GM12878 (cell line): ENCODE data around the gene CCSER1. TPM values are rescaled to one million over a fixed set of nuclear protein-coding genes. Genes with fewer than 3 reads are reported as not detected.

Experiments
- ATAC-seq: fragments of 200-7000 bp; cut with Tn5 transposase; 3 replicates; pipeline ENCODE4 v1.9.1; 2020; ENCODE audit warnings: mild to moderate bottlenecking, moderate library complexity
- BruUV-seq: library from RNA; stranded (reverse); fragments of 400-500 nt; replicated peaks from 2 replicates; lab custom pipeline; 2021; lab: Mats Ljungman, UMichigan
- CTCF ChIA-PET: fragments of 300-600 bp; sonication (Branson Sonifier 250); formaldehyde crosslinking; extraction: SDS; loops from one replicate; lab custom pipeline; 2021; ENCODE audit warnings: inconsistent platforms; lab: Yijun Ruan, JAX
- POLR2A ChIA-PET: fragments of 350-600 bp; formaldehyde crosslinking; extraction: SDS; loops from one replicate; lab custom pipeline; 2021; ENCODE audit warnings: inconsistent platforms; lab: Charles Lee
- RAD21 ChIA-PET: fragments of 300-600 bp; sonication (Branson Sonifier 250); formaldehyde crosslinking; loops from one replicate; lab custom pipeline; 2023; ENCODE audit warnings: antibody characterized with exemption; ENCODE audit not compliant: unreplicated experiment; lab: Charles Lee
- SMC1A ChIA-PET: fragments of 300-600 bp; sonication (Branson Sonifier 250); formaldehyde crosslinking; loops from one replicate; lab custom pipeline; 2023; ENCODE audit not compliant: unreplicated experiment, uncharacterized antibody; lab: Charles Lee
- DNase-seq: peaks from one replicate; pipeline ENCODE4 v3.0.0-alpha.2; 2011; ENCODE audit warnings: low read depth, low spot score
- FAIRE-seq: peaks from 3 replicates; lab custom pipeline; 2011; peaks lifted over from hg19 to GRCh38; lab: Jason Lieb, UNC
- H2AFZ ChIP-seq: 2 replicates; pipeline ENCODE4 v1.6.0; 2011; ENCODE audit warnings: low read depth, low read length, control low read depth; ENCODE audit not compliant: control insufficient read depth
- H3K27ac ChIP-seq: 2 replicates; pipeline ENCODE4 v1.5.1; 2011; ENCODE audit warnings: control low read depth; ENCODE audit not compliant: control insufficient read depth, insufficient read depth
- H3K27me3 ChIP-seq, 2 experiments: replicated peaks in 1 of 2; 2 replicates each; pipeline versions ENCODE4 v1.6.0 to v1.6.1; 2011; ENCODE audit warnings: low read length in 1 of 2; ENCODE audit not compliant: control insufficient read depth in 2 of 2, insufficient read depth in 2 of 2
- H3K36me3 ChIP-seq, 2 experiments: 2 replicates each; pipeline ENCODE4 v1.5.1; 2011; ENCODE audit warnings: low read length in 1 of 2; ENCODE audit not compliant: control insufficient read depth in 2 of 2, insufficient read depth in 2 of 2
- H3K4me1 ChIP-seq: 2 replicates; pipeline ENCODE4 v1.6.1; 2011; ENCODE audit warnings: mild to moderate bottlenecking, low read length, moderate library complexity, mixed read lengths; ENCODE audit not compliant: control insufficient read depth, insufficient read depth
- H3K4me2 ChIP-seq: 2 replicates; pipeline ENCODE4 v1.6.0; 2011; ENCODE audit warnings: control low read depth; ENCODE audit not compliant: control insufficient read depth, insufficient read depth
- H3K4me3 ChIP-seq: fragments of 200-600 bp; sonication (generic); 2 replicates; pipeline ENCODE4 v1.5.1; 2016
- H3K79me2 ChIP-seq: 2 replicates; pipeline ENCODE4 v1.6.0; 2011; ENCODE audit warnings: low read length; ENCODE audit not compliant: control insufficient read depth, insufficient read depth
- H3K9ac ChIP-seq: 2 replicates; pipeline ENCODE4 v1.8.0; 2011; ENCODE audit warnings: low read length, control low read depth, mixed read lengths; ENCODE audit not compliant: control insufficient read depth, insufficient read depth
- H3K9me3 ChIP-seq: replicated peaks from 3 replicates; pipeline ENCODE4 v1.5.1; 2011; ENCODE audit warnings: mild to moderate bottlenecking, low read length; ENCODE audit not compliant: control insufficient read depth, insufficient read depth
- H4K20me1 ChIP-seq: 2 replicates; pipeline ENCODE4 v1.6.0; 2011; ENCODE audit not compliant: control insufficient read depth, insufficient read depth
- ATF3 ChIP-seq: IDR thresholded peaks from 2 replicates; pipeline ENCODE4 v1.6.1; 2011; ENCODE audit warnings: low read depth, mild to moderate bottlenecking, low read length, moderate library complexity, borderline replicate concordance; ENCODE audit errors: extremely low read depth
- EP300 ChIP-seq, 2 experiments: fragments of 150-350 bp in 1 of 2; IDR thresholded peaks; 2 replicates each; pipeline ENCODE4 v1.6.1; 2011 to 2012; ENCODE audit warnings: low read depth in 2 of 2, low read length in 2 of 2, borderline replicate concordance in 1 of 2, improper control_type of control experiment in 1 of 2, inconsistent platforms in 1 of 2; ENCODE audit not compliant: control insufficient read depth in 1 of 2
- MYB ChIP-seq: fragments of 150-350 bp; IDR thresholded peaks from 2 replicates; pipeline ENCODE4 v1.6.1; 2014; ENCODE audit warnings: mild to moderate bottlenecking, low read depth, low read length, borderline replicate concordance
- NBN ChIP-seq: fragments of 450-650 bp; IDR thresholded peaks from 2 replicates; pipeline ENCODE4 v1.6.1; 2016
- NR2C2 ChIP-seq: IDR thresholded peaks from 2 replicates; pipeline ENCODE4 v1.6.1; 2011; ENCODE audit warnings: borderline replicate concordance, low read depth; ENCODE audit not compliant: control insufficient read depth, insufficient read length
- SMAD5 ChIP-seq: IDR thresholded peaks from 2 replicates; pipeline ENCODE4 v1.6.1; 2016; ENCODE audit warnings: antibody characterized with exemption, low read depth
- SMARCA5 ChIP-seq: fragments of 450-650 bp; IDR thresholded peaks from 2 replicates; pipeline ENCODE4 v1.6.1; 2017; ENCODE audit warnings: mild to moderate bottlenecking
- TCF12 ChIP-seq: IDR thresholded peaks from 2 replicates; pipeline ENCODE4 v1.6.1; 2011; ENCODE audit warnings: low read depth, mild to moderate bottlenecking, low read length
- WGBS: methylation state at CpG from one replicate; pipeline ENCODE4 v1.1.6; 2016; ENCODE audit warnings: low lambda C conversion rate; ENCODE audit not compliant: insufficient replicate concordance, insufficient coverage; ENCODE audit errors: missing lambda C conversion rate; 5-methylcytosine and 5-hydroxymethylcytosine counted together
- in situ Hi-C: fragments of 300-500 bp; cut with MboI; formaldehyde crosslinking; loops from 9 replicates; pipeline ENCODE4 v1.14.3; 2018; ENCODE audit warnings: mixed read lengths
- intact Hi-C: fragments of 100-400 bp; cut with micrococcal nuclease; formaldehyde crosslinking; loops from one replicate; pipeline ENCODE4 v1.14.2; 2022; ENCODE audit not compliant: unreplicated experiment
- polyA plus RNA-seq, 11 experiments: library from polyadenylated mRNA; depleted of rRNA in 4 of 11; unstranded in 6 of 11; stranded (reverse) in 5 of 11; fragments of >200 nt; fragmentation: Nextera tagmentation in 4 of 11; fragmentation: Illumina TruSeq in 1 of 11; extraction: Ambion mirVana in 4 of 11; extraction: Trizol in 1 of 11; gene quantifications; 1 replicate in 1 of 11; 2 replicates in 10 of 11; pipeline versions ENCODE4 v1.2.1 to v1.2.3, GENCODE V29; 2011 to 2016; ENCODE audit warnings: inconsistent platforms in 2 of 11, missing spikeins in 2 of 11, low read depth in 1 of 11
- total RNA-seq, 4 experiments: library from RNA; depleted of rRNA in 3 of 4; stranded (reverse); fragments of >200 nt in 3 of 4; fragmentation: Illumina TruSeq in 1 of 4; extraction: Trizol in 1 of 4; gene quantifications; 2 replicates each; pipeline versions ENCODE4 v1.2.1 to v1.2.3, GENCODE V29; 2013 to 2021
- TF ChIP-seq, protein P1 (sequence below): fragments of 450-650 bp; formaldehyde crosslinking; IDR thresholded peaks from 2 replicates; pipeline ENCODE4 v1.5.0; 2022; ENCODE audit warnings: mild to moderate bottlenecking, missing genetic modification characterization

Gene CCSER1
- total and polyA plus RNA-seq, 10 of the 15 experiments (the other 5 are each of a cell fraction or from before 2014, with no cell fraction given), result 0.22 to 2.7 (median 1.0) TPM

- no peak overlapping the region for H3K27ac ChIP-seq
- no peak for TF ChIP-seq MYB
- TF ChIP-seq, protein P1, sequence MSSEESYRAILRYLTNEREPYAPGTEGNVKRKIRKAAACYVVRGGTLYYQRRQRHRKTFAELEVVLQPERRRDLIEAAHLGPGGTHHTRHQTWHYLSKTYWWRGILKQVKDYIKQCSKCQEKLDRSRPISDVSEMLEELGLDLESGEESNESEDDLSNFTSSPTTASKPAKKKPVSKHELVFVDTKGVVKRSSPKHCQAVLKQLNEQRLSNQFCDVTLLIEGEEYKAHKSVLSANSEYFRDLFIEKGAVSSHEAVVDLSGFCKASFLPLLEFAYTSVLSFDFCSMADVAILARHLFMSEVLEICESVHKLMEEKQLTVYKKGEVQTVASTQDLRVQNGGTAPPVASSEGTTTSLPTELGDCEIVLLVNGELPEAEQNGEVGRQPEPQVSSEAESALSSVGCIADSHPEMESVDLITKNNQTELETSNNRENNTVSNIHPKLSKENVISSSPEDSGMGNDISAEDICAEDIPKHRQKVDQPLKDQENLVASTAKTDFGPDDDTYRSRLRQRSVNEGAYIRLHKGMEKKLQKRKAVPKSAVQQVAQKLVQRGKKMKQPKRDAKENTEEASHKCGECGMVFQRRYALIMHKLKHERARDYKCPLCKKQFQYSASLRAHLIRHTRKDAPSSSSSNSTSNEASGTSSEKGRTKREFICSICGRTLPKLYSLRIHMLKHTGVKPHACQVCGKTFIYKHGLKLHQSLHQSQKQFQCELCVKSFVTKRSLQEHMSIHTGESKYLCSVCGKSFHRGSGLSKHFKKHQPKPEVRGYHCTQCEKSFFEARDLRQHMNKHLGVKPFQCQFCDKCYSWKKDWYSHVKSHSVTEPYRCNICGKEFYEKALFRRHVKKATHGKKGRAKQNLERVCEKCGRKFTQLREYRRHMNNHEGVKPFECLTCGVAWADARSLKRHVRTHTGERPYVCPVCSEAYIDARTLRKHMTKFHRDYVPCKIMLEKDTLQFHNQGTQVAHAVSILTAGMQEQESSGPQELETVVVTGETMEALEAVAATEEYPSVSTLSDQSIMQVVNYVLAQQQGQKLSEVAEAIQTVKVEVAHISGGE, result no peak
- TF ChIP-seq NR2C2, result no peak
- no peak for TF ChIP-seq SMARCA5
- no peak for TF ChIP-seq NBN
- no peak for TF ChIP-seq TCF12
- no peak for TF ChIP-seq EP300 (IDR thresholded peaks at IDR 0.05; ENCODE audit: borderline replicate concordance in 1 of 2, control insufficient read depth in 1 of 2, low read depth in 2 of 2, low read length in 2 of 2)
- TF ChIP-seq SMAD5, result no peak
- TF ChIP-seq ATF3, result no peak
- TF ChIP-seq, all 136 proteins: peak for 0
- H3K4me3 ChIP-seq, result no peak overlapping the region
- H4K20me1 ChIP-seq, result no peaks in the 10 kb centered on the region
- no peak overlapping the region for H3K9ac ChIP-seq
- WGBS, result 0% methylated on average over 1 of the region's 1 CpG
- BruUV-seq, result no TSS peak
- RAD21 ChIA-PET, result no interaction called here
- no peaks in the 10 kb centered on the region for H3K36me3 ChIP-seq
- H3K4me1 ChIP-seq, result no peaks in the 10 kb centered on the region
- POLR2A ChIA-PET, result no interaction called here
- no peak overlapping the region for H3K4me2 ChIP-seq
- in situ Hi-C loops (loop anchor here (10.0 kb wide), 1 partner anchor 65 kb away; no protein-coding TSS in a partner anchor), intact Hi-C loops (no loop called here)
- H3K27me3 ChIP-seq, result no peaks in the 10 kb centered on the region
- H3K79me2 ChIP-seq, result no peaks in the 10 kb centered on the region
- CTCF ChIA-PET, result no interaction called here
- SMC1A ChIA-PET, result no interaction called here
- H2AFZ ChIP-seq, result no peak overlapping the region
- H3K9me3 ChIP-seq, result no peaks in the 10 kb centered on the region
- FAIRE-seq (no peak), DNase-seq (no peak), ATAC-seq (no peak)
Observed at GRCh38 chr4:90689739-90690138, 562.5 kb downstream of the CCSER1 start.
